ENCODE data around the gene NXPH4.
A peak's percentile ranks its signal among the peaks of the same experiment; 100 is the strongest.

NXPH4 gene

DNA sequence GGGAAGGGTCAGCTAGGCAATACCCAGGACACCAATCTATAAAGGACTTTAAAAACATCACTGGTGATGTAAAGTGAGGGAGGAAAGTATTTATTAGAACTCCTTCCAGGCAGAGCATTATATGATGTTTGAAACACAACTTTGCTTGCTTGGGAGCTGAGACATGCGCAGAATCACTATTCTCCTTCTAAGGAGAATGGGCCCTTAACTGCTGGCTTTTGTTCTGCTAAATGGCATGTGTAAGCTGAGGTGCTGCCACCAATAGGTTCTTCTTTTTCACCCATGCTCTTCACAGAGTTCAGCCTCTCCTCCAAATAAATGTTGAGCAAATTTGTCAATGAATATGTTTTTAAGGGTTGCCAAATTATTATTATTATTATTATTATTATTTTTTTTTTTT lies 30.4 kb downstream of the NXPH4 start:
- DNase-seq: no peak

DNA sequence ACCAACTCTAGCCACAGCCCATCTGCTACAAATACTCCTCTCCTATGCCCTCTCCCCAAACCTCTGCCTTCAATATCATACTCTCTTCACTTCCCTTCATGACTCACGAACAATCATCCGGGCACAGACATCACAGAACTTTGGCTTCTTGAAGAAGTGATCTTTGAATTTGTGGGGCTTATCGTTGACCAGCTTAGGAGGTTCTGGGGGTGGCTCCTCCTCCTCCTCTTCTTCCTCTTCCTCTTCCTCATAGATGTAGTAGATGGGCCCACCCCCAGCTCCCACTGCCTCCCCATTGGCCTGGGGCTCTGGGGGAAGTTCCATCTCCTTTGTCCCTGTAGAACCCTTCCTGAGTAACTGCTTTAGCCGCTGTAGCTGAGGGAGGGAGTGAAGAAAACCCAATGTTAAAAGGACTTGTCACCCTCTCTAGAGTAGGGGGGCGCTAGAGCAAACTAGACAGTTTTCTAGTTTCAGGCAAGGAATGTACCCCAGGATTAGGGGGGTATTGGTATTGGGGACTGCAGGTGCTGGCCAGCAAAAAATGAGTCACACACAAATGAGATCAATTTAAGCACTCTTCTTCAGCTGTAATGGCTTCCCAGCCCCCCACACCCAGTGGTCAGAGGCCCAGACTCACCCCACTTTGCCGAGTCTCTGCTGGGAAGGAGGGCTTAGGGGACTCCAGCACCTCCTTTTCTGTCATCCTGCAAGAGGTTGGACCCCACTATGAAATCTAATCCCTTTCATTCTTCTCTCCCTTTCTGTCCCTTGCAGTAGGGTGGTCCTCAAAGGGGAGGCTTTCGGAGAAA lies 32.5 kb downstream of the NXPH4 start:
- DNase-seq: no peak

DNA sequence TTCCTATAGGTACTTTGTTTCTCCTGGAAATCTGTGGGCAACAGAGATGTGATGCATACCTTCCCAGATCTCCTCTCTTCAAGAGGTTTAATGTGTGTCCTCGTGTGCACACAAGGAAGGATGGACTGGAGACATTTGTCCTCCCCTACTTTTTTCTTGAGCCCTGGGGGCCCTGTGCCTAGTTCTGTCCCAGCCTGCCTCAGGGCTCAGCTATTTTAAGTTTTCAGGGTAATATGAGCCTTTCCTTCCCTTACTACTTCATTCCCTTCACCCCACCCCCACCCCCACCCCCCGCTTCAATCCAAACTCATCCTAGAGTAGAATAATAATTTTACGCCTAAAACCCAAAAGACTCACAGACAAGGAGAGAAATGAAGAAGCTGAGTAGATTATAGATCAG lies 33.9 kb downstream of the NXPH4 start:
- no peak for DNase-seq

DNA sequence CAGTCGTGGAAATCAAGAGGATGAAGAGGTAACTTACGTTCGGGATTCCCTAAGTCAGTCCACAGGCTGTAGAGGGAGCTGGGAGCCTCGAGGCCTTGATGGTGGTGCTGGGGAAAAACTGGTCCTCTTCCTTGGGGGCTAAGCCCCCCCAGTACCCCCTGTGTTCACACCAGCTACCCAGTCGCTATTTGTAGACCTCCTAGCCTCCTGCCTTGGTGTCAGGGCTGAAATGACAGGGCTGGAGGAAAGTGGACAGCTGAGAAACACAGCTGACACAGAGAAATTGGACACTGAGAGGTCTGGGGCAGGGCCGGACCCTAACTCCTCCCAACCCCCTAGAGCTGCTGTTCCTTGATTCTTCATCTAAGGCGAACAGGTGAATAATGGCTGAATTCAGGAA lies 34.4 kb downstream of the NXPH4 start, which contains the start of gene STAC3:
Gene STAC3, minus strand, starts transcription at position 232 of the 400 bp plus-strand sequence. CDS start 1,551 bp downstream, outside the sequence.
- peak; percentile 62 for DNase-seq

DNA sequence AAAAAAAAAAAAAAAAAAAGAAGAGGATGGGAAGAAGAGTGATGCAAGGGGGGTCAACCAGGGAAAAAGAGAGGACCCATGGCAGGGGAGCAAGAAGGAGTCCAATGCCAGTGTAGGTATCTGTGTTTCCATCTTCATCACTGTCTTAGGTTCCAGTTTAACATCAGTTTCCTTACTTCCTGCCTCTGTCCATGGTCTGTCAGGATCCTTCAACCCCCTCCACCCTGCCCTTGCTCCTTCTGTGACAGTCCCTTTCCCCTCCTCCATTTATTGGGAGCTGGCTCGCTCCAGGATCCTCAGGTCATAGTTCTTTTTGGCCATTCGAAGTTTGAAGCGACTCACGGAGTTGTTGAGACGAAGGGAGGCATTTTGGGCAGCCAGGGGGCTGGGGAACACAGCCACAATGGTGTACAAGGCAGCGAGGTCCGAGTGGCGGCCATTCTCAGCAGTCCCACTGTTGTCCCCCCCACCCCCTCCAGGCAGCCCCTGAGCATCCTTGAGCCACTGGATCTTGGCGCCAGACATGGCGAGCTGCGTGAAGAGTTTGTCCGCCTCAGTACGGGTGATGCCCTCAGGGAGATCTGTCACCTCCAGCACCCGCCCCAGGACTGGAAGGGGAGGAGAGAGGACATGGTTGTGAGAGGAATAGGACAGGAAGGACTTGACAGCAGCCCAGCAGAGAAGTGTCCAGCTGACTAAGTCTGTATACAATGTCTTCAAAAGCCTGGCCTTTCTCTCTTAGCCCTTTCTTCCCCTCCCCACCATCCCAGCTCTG lies 38.1 kb downstream of the NXPH4 start:
- DNase-seq: peak; percentile 0

DNA sequence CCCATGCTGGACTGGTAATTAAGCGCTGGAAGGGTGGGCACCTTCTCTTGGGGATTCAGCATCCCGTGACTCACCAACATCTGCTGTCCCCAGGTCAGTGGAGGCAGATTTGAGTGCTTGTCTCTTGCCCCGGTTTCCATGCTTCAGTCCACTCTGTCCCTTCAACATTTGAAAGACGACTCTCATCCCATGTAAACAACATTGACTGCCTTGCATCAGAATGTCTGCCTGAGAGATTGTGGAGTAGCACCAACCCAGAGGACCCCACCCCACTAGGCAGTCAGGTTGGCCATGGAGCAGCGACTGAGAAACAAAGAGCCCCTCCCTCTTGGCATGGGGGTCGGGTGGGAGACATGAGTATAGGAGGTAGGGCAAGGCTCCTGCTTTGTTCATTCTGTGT lies 39.3 kb downstream of the NXPH4 start:
- DNase-seq: no peak

DNA sequence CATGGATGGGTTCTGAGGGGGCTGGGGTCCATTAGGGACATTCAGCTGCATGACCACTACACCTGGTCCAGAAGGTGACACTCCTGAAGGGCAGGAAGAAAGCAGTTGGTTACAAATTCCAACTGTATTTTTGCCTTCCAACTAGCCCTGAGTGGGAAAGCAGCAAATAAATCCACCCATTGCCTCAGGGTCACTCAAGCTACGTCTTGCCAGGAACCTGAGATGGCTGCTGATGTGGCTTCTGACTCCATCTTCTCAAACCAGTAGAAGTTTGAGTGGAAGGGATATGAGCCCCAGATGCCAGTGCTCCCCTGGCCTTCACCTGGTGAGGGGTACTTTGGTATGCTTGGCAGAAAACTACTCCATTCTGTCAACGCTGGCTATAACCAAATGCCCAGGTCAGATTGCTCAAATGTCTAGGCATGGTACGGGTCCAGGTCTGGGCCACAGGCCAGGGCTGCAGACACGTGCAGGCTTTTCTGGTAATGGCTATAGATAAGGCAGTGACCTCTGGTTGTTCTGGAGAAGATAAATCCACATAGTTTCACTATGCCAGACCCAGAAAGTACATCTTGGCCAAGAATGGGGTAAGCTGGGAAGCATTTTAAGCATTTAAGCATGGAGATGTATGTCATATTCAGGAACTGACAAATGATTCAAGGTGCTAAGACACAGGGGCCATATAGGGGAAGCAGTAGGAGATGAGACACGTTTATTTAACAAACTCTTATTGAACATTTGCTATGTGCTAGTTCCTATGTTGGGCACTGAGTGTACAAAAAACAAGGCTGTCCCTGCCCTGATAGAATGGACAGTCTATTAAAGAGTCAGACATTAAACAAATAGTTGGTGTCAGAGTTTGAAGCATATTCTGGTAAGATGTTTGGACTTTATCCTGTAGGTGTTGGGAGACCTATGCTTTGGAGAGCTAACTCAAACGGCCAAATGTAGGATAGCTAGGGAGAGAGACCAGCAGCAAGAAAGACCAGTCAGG lies 42.7 kb downstream of the NXPH4 start:
- DNase-seq: no peak

DNA sequence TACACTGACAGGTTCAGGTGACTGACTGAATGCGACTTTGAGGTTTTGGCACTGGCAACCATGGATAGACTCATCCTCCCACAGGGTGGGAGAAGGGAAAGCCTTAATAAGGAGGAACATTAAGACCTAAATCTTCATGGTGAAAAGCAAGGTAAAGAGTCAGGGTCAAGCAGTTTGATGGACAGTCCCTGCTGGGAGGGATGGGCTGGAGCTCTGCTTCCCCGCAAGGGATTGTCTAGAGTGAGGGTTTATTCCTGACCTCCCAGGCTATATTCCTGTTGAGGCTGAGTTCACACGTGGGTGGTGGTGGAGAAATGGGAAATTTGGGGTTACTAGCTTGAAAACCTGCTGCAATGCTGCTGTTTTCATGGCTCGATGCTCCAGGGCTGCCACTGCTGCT lies 43.8 kb downstream of the NXPH4 start:
- no peak for DNase-seq

DNA sequence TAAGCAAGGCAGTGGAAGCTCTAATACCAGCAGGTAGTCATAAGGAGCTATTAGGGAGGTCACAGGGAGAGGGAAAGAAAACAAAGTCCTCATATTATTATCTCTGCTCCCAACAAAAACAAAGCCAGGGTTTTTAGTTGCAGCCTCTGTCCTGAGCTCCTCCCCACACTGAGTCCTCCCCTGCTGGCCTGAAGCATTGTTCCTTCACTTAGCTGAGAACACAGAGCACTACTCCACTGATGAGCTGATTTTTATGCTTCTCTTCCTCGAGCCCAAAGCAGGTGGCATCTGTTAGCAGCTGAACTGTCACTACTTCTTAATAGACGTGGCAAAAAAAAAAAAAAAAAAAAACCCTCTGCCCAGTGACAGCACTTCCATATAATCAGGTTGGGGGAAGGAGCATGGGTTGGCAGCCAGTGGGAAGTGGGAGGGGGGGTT lies 44.9 kb downstream of the NXPH4 start:
- DNase-seq: no peak

DNA sequence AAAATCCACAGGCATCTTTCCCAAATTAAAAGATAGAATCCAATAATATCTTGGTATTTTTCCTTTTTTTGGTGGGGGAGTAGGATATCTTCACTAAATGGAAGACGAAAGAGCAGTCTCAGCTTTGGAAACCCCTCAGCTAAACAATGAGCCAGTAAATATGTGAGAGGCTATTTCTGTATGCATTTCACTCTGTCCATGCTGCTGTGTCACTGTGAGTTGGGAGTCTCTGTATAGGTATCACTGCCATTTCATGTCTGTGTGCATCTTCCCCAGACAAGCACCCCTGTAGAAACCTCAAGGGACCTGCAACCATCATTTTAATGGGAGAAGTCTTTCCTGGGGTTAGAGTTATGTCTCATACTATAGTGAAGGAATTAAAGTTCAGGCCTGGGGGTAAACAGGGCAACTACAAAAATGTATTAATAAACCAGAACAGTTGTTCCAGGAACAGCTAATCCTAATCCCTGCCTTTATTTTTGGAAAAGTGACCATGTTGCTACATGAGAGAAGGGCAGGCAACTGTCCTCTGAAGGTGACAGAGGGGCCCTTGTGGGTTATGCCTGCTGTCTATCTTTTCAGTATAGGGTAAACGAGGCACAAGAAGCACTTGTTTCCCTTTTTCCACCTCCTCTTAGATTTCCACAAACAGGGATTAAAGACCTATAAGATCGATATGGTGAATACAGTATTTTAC lies 45.7 kb downstream of the NXPH4 start:
- no peak for DNase-seq

DNA sequence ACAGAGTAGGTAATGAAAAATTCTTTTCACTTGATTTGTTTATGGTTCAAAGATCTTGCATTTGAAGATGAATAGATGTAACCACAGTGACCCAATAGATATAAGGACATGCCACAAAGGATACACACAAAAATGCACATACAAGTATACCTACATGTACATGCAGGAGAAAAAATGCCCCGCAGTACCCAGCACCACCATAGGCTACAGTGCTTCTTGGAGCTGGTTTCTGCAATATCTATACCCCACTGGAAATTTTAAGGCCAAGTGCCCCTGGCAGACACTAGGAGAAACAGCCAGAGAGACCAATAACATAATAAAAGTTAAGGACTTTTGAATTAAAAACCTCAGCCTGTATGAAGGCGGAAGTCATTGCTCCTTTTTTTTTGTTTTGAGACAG lies 46.5 kb downstream of the NXPH4 start:
- DNase-seq: no peak

DNA sequence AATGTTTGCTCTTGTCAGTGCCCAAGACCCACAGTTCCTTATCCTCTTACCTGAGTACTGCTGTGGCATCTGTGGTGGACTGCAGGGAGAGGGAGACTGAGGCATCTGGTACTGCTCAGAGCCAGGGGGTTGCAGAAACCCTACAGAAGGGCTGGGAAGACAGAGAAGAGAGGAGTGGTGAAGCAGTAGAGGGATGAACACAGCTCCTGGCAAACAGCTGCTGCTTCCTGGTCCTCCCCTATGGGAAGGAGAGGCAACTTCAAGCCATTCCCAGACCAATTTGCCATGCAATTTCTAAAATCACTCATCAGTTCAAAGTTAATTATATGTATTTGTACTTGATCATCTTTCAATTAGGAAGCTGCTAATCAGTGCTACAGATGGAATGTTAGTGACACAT lies 50.1 kb downstream of the NXPH4 start:
- no peak for DNase-seq

DNA sequence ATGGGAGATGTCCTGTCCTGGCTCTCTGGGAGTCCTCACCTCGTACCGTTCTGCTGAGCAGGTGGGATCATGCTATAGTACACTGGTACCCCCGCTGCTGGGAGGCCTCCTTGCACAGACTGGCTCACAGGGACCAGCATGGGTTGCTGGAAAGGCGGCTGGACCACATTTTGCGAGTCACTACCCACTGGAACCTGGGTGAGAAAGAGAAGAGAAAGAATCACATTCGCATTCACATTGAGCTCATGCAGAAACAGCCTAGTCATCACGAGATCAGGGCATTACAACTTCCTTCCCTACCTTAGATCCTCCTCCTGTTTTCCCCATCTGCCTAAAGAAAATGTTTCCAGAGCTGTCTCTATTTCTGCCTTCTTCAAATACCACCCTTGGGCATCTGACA lies 51.7 kb downstream of the NXPH4 start:
- DNase-seq: no peak

DNA sequence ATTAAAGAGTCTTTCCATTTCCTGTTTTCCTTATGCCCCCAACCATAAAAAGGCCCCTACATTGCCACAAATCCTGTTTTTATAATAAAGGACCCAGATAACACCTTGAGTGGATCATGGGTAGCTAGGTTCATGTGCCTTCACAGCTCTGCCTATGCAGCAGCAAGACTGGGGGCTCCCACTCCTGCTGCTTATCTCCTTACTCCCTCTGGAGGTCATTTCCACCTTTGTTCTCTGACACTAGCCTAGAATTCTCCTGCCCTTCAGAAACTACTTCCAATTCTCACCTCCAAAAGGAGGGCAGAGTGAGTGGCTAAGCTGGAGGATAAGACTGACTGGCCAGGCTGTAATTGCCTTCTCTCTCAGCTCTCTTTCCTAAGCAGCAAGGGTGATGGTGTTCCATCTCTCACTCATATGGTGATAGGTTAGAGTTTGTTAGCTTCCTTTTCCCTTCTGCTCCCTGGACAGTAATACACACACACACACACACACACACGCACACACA lies 54.4 kb downstream of the NXPH4 start:
- no peak for DNase-seq

DNA sequence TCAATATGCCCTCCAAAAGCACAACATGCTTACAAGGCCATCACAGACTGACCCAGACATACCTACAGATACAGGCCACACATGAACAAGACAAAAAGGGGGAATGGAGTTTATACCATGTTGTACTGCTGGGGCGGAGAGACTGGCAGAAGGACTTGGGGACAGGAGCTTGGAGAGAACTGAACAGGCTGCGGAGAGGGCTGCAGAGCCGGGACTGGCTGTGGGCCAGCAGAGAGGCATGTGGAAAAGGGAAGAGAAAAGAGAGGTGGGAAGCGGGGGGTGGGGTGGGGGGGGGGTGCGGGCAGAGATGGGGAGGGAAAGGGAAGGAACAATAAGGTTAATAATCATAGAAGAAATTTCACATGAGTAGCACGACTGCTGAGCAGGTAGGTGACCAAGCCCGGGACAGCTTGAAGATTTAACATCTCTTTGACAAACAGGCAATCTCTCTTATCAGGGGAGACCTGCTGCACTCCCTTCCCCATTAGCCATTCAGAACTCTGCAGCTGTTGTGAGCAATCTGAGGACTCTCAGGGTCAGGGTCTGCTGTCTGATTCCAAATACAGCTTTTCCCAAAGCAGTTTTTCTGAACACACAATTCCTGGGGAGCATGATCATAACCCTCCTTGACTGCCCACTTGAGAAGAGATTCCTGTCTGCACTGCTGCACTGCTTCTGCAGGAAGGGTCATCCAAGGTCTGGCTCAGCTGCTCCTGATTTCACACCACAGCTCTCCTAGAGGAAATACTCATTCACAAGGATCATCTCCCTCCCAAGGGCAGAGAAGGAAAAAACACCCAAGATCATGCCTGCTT lies 56.0 kb downstream of the NXPH4 start:
- DNase-seq: peak; percentile 48

DNA sequence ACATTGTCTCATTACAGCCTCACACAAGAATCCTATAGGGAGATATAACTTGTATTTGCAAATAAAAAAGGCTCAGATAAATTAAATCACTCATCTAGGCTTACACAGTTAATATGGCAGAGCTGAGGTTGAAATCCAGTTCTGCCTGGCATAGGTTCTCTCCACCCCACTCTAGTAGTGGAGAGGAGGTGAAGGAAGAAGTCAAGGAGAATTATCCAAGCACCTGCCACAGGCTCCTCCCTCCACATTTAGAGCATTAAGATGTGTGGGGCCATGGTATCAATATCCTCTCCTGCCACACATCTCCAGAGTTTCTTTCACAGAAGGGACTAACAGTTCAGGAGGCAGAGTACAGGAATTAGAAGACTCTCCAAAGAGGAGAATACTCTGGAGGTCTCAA lies 56.9 kb downstream of the NXPH4 start:
- DNase-seq: no peak
